ENCODE measurements around the gene GALNT10.

Gene GALNT10

DNA sequence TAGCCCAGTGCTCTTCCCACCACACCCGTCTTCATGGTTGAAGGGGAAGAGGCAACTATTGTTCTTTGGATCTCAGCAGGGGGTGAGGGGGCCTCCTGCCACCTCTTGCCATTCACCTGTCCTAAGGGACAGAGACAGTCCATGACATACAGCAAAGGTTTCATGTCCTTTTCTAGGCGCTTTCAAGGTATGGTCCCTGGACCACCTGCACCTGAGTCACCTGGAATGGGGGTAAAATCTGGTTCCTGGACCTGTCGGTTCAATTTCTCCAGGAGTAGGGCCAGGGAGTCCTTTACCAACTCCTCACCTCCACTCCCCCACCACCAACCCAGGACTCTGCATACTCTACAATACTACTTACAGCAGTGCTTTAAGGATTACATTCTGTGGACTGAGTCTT, 221.8 kb downstream of the GALNT10 start:
- DNase-seq, result no peak

DNA sequence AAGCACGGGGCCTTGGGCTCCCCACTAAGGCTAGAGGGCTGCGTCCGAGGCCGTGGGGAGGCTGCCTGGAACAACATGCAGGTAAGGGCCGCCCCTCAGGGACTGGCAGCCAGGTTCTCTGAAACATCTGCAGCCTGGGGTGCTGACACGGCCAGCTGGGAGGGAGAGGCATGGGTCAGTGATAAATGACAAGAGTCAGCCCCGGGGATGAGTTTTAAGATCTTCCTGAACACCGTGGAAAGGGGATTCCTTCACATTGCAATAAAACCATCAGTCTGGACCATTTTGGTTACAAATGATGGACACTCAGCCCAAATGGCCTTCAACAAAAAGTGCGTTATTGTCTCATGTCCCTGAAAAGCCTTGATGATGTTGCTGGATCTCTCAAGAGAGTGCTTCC, 222.4 kb downstream of the GALNT10 start:
- no peak for DNase-seq

DNA sequence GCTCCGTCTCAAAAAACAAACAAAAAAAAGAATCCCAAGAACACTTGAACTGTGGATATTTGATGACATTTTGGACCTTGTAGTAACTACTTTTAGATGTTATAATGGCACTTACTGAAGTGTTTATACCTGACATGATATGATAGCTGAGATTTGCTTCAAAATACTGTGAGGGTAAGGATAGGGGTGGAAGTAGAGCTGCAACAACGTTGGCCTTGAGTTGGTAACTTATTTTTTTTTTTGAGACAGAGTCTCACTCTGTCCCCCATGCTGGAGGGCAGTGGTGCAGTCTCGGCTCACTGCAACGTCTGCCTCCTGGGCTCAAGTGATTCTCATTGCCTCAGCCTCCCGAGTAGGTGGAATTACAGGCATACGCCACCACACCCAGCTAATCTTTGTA, 224.6 kb downstream of the GALNT10 start:
- no peak for DNase-seq

DNA sequence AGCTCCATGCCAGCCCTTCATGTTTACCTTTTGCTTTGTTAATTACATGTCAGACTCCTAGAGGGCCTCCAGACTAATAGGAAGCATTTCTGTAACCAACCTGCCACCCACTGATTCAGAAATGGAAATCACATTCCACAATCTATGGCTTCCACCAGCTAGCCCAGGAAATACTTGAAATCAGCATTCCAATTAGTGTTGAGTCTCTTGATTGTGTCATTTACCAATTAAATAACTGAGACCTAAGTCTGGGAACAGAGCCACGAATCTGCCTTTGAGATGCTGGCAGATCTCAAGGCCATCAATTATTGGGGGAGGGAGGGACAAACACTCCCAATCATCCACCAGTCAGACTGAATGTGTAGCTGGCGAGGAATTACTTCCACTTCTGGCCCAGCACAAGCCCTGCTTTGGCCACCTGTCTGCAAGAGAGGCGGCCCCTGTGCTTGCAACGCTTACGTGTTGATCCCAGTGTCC, 227.8 kb downstream of the GALNT10 start:
- no peak for DNase-seq

DNA sequence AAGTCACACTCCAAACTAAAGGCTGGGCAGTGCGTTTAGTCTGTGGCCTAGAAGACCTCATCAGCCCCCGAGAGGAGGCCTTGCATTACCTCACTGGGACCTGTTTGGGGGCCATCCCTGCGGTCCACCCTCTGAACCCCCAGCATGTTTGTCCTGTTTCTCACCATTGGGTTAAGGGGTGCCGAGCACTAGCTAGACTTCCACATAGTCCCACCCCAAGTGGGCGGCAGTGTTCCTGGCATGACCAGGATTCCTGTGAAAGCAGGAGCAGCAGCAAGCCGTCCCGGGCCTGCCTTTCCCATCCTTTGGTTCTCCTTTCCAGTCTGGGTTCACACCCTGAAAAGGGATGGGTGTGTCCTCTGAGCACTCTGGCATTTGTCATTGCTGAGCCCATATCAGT, 228.7 kb downstream of the GALNT10 start:
- DNase-seq, result no peak

DNA sequence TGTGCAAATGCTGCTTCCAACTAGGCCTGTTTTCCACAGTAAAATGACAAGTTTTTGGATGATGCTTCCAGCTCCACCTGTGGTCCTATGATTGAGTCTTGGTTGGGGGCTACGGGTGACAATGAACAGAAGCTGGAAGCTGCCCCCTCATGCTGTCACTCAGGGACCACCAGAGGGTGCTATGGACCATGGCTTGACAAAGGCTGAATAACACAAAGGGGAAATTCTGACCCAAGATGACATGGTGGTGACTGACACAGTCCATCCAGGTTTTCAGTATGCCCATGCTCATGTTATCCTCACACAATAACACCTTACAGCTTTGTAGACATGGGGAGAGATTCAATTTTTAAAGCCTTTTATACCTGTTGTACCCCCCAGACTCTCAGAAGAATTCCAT, 231.3 kb downstream of the GALNT10 start:
- DNase-seq, result no peak

DNA sequence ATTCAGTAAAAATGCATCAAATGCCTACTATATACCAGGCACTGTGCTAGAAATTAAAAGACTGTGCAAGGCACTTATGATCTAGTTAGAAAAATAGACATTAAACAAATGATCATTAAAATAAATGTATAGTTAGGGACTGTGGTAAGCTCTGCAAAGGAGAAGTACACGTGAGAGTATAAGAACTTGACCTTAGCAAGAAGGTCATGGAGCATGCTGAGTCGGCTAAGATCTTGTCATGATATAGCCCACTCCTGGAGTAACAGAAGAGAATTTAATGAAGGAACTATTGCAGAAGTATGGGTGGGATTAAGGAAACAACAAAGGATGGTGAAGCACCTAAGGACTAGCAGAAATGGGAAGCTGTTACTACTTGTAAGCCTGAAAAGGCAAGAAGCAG, 231.8 kb downstream of the GALNT10 start:
- DNase-seq, result no peak

DNA sequence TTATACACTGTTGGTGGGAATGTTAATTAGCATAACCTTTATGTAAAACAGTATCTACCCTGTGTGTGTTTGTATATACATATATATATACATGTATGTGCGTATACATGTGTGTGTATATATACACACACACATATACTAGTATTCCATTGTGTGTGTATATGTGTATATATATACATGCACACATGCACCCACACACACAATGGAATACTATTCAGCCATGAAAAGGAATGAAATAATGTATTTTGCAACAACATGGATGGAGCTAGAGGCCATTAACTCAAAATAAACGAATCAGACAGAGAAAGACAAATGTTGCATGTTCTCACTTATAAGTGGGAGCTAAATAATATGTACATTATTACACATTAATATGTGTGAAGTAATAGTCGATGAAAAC, 237.7 kb downstream of the GALNT10 start:
- no peak for DNase-seq

DNA sequence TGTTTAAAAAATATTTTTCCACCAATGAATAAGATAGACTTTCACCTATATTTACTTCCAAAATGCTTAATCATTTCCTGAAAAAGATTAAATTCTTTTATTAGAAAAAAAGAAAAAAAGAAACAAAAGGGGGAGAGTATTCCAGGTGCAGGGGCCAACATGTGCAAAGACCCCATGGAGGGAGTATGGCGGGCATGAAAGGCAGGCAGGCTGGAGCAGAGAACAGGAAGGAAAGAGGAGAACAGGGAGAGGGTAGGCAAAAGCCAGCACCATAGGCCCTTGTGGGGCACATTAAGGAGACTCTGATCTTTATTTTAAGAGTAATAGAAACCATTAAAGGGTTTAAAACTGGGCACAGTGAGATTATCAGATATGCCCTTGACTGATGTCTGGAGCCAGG, 238.8 kb downstream of the GALNT10 start:
- DNase-seq, result no peak

DNA sequence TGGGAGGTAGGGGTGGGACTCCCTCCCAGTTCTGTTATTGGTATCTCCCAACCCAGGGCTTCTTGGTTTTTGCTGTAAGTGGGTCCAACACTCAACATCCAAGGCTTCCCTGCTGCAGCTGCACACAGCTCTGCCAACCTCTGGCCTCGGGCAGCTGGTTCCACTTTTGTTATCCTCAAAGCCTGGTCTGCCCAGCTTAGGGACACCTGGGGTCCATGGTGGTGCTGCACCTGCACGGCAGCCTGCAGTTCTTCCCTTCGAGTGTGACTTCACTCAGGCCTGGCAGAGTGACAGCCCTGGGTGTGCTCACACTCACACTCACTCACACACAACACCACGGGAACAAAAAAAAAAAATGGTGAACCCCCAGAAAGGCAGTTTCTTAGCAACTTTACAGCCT, 239.9 kb downstream of the GALNT10 start:
- DNase-seq, result no peak

DNA sequence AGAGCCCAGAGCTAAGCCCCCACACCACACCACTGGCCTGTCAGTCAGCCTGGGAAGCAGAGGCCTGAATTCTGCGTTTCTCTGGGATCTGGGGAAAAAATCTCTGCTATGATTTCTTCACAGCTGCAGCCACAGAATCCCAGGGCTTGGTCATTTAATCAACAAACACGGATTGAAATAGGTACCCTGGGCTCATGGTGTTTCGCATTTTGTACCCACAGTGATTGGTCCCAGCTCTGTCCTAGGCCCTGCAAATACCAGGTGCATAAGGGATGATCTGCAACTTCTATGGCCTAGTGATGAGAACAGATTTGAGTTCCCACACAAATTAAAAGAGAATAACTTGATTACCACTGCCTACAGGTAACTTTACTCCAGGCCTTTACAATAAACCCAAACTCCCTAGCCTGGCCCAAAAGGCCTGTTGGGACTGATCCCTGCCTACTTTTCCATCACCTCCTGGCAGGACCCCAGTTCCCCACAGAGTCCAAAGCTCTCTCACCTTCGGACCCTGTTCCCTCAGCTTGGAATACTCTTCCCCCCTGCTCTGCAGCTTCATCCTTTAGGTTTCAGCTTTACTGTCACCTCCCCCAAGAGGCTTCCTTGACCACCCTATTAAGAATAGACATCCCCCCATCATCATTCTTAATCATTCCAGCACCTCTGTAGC, 240.6 kb downstream of the GALNT10 start:
- no peak for DNase-seq

DNA sequence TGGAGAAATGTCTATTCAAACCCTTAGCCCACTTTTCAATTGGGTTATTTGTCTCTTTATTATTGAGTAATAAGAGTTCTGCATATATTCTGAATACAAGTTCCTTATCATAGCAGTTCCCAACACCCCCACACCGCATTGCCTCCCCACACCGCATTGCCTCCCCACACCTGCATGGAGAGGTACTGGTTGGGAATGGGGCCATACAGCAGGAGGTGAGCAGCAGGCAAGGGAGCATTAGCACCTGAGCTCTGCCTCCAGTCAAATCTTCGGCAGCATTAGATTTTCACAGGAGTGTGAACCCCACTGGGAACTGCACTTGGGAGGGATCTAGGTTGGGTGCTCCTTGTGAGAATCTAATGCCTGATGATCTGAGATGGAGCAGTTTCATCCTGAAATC, 244.7 kb downstream of the GALNT10 start:
- no peak for DNase-seq

DNA sequence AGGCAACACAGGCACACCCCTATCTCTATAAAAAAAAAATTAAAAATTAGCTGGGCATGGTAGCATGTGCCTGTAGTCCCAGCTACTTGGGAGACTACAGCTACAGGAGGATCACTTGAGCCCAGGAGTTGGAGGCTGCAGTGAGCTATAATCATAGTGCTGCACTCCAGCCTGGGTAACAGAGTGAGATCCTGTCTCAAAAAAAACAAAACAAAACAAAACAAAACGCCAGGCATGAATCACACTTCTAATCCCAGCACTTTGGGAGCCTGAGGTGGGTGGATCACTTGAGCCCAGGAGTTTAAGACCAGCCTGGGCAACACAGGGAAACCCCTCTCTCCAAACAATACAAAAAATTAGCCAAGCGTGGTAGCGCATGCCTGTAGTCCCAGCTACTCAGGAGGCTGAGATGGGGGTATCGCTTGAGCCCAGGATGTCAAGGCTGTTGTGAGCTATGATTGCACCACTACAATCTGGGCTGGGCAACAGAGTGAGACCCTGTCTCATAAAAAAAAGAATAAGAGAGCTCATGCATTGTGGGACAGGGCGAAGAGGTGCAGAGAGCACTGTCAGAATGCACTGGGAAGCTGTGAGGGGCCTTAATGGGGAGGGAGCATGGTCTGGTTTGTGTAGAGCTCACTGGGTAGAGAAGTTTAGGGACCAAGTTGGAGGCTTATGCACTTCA, 246.9 kb downstream of the GALNT10 start:
- no peak for DNase-seq

DNA sequence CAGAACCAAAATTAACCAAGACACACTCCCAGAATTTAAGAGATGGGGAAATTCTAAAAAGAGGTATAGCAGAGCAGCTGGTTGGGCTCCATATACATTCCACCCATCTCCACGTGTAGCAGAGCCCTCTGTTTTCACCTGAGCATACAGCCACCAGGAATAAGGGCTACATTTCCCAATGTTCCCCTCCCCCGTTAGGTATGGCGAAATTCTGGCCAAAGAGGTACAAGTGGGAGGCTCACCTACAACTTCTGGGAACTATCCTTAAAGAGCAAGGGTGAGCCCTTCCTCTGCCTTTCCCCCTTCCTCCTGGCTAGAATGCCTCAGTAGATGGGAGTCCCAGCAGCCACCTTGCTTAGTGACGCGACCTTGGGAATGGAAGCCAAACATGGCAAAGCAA, 250.0 kb downstream of the GALNT10 start:
- no peak for DNase-seq

DNA sequence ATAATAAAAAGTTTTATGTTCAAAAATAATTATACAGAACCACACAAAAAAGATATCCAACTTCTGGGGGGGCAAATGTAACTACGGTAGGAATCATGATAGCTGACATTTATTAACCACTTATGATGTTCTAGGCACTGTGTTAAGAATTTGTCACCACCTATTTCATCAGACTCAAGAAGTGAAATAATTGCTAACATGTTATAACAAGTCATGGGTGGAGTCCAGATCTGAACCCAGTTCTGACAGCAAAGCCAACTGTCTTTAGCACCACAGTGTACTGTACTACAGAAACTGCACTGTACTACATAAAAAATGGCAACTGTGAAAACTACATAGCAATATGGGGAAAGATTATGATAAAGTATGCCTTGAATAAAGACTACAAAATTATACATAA, 252.3 kb downstream of the GALNT10 start:
- no peak for DNase-seq

DNA sequence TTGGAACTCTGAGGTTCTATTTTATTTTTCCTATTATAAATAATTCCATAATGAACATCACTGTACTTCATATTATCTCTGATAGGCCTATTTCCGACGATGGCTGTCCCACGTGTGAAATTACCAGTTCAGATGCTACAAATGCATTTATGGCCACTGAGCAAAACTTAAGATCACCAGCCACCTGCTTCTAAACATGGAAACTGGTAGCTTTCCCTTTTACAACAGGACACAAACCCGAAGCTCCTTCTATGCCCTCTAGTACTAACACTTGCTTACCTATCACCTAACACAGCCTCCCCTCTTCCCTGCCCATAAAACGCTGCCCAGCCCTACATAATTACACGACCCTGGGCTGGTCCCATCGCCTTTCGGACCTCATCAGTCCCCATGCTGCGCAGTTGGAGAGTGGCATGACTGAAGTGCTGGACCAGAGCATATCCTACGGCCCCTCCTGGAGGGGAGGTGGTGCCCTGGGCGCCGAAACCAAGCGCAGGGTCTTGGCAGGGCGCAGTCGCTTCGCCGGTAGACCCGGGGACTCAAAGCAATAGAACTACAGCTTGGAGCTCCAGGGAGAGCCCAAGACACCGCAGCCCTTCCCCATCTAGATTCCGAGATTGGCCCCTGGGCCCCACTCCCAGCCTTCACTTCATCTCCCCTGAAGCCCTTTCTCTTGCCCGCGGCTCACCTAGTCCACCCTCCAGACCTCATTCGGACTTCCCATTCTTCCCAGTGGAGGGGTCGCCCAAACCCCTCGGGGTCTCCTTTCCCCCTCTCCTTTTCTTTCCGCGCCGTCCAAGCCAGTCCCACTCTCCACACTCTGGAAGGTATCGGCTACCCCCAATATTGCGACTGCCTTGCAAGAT, 254.3 kb downstream of the GALNT10 start:
- peak; percentile 16 for DNase-seq

DNA sequence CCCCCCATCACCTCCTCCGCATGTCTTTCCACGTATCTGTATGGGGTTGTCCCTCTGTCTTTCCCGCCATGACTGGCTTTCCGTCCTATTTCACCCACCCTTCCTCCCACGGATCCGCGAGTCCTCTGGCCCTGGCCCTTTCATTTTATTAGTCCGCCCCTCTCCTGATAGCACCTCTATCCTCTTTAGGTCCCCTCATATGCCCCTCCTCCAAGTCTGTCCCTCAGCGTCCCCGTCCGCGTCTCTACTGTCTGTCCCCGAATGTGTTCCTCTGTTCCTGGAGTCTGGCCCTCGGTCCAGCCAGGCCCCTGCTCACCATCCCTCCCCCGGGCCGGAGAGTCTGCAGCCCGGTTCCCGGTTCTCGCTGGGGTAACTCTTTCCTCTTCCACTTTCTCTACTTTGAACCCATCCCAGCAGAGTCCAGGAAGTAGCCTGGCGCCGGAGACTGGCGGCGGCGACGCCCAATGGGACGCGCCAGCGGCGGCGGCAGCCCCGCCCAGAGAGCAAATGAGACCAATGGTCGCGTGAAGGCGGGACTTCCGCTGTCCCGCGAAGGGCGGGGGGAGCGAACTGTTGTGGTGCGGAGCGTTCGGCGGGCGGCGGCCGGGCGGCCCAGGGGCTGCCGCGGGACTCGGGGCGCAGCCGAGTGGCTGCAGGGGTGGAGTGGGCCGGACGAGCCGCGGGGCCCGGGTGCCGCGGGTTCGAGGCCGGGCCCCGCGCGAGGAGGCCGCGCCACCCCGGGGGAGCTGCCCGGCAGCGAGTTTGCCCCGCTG, 255.1 kb downstream of the GALNT10 start, which contains the start of gene SAP30L:
Gene SAP30L (plus strand): TSS at position 576 of the 773 bp plus-strand sequence. CDS start 608 bp downstream, outside the sequence.
- DNase-seq, result peak; percentile 97

DNA sequence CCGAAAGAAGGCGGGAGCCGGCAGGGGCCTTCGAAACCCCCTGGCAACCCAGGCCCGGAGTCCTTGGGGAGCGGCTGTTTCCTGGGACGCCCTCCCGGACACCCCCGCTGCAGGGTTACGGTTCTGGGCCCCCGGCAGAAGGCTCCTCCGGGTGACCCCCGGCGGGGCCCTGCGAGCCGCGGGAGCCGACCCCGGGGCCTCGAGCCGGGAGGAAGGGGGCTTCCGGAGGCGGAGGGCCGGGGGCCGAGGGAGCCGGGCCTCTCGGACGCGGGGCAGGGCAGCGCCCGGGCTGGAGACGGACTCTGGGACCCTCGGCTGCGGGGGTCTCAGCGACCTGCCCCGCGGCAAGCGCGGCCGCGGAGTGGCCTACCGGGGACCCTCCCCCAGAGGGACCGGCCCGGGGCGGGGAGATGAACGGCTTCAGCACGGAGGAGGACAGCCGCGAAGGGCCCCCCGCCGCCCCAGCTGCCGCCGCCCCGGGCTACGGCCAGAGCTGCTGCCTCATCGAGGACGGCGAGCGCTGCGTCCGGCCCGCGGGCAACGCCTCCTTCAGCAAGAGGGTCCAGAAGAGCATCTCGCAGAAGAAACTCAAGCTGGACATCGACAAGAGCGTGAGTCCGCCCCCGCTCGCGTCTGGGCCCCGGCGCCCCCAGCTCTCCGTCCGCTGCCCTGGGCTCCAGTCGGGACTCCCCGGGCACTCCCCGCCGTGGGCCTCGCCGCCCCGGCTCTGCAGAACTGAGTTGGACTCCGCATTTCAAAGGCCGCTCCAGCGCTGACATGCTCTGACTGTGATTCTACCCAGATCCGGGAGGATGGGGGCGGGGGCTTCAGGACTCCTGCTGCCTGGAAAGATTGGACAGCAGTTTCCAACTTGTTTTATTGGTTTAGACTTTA, 255.9 kb downstream of the GALNT10 start:
- DNase-seq, result peak; percentile 39

DNA sequence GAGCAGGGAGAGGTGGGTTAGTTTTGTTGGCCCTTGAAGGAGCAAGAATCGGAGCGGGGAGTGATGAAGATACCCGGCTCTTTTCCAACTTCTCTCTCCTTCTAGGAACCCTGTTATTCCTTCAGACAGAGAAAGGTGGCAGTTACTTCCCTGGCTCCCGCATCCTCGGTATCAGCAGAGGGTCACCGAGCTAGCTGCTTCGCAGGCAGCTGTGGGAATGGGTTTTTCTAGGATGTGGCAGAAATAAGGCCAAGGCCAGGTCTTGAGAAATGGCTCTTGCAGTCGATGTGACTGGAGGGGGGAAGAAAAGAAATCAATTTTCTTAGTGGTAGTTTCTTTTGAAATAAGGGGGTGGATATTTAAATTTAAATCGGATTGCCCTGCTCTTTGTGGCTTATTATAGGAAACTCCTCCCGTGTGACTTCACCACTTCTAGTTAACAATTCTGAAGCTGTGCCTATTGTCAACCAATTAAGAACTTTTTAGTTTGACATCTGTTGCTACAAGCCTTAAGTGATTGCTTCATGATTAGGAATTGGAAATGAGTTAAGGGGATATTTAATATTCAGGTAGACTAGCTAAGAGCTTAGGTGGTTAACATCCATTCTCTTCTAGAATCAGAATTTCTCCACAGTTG, 256.7 kb downstream of the GALNT10 start:
- DNase-seq, result no peak

DNA sequence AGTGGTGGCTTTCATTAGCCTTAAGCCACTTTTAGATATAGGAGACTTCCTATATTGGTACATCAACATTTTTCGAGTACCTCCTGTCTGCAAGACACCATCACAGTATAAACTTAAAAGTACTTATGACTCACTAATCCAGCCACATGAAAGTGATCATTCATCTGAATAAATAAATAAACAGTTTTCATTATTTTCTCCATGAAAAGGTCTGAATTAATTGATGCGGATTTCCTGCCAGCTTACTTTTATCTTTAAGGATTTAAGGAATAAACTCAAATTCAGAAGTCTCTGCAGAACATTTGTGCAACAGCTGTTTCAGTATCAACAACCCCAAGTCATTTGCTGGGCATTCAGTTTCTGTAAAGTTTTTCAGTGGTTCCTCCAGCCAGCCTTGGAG, 259.3 kb downstream of the GALNT10 start:
- no peak for DNase-seq

DNA sequence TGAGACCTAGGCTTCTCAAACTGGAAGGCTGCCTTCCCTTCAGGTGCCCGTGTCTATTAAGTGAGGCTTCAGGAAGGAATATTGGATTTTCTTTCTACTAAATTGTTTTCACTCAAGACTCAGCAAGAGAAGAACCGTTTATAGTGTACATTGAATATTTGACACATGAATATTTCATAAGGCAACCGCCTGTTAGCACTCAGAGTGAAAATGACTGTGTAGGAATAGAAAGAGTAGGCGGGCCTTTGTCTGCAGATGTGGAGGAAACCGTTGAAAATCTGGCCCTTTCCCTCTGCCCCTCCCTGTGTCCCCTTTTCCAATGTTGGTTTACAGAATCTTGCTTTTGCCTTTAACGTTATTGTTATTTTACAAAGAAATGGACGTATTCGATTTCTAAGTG, 261.4 kb downstream of the GALNT10 start:
- DNase-seq, result no peak

Measured in activated naive CD4-positive, alpha-beta T cell treated with anti-CD3 and anti-CD28 coated beads, Interleukin-2, amount 50 U/mL, for 16 hours (primary cell).